Islet precursor cell (in vitro differentiated cells): ENCODE data around the gene IZUMO1.
"Not testable (repeated sequence)": the region's sequence is repeated elsewhere in the genome, so short reads cannot be mapped to it uniquely, and the experiment has no call there.

Experiments used
- DNase-seq: peaks from one replicate; pipeline ENCODE4 v3.0.0-alpha.2; 2018

Gene IZUMO1

DNA sequence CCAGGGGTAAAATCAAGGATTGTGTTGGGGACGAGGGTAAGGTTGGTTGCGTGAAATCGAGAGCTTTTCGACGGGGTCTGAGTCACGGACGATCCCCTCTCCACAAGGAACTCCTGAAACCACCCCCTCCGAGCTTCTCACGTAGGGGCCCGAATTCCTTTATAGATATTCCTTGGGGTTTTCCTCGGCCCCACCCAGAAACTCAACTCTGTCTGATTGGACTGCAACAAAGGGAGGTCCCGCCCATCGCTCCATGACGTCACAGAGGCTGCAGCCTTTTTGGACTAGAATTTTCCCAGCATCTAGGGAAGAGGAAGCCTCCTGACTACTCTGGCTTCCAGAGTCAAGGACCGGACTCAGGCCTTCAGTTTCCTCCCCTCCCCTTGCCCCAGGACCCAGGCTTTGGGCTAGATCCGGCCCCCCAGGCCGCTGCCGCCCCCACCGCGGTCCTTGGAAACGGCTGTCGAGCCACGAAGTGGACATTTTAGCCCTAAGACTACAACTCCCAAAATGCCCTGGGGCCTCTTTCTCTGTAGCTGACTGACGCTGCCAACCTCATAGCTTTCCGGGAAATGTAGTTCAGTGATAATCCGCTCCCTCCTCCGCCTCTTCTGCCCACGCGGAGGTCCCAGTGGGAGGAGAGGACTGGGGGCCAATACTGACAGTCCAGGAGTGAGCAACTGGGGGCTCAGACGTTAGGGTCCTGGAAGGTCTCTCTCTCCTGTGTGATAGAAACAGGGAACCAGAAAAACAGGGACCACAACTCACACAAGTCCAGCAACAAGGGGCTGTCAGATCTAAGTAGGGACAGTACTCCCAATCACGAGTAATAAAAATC, at the start of gene IZUMO1:
Gene IZUMO1 (minus strand): TSS at position 172 of the 838 bp plus-strand sequence. CDS start 1,050 bp downstream, outside the sequence.
- peak; percentile 93 for DNase-seq

DNA sequence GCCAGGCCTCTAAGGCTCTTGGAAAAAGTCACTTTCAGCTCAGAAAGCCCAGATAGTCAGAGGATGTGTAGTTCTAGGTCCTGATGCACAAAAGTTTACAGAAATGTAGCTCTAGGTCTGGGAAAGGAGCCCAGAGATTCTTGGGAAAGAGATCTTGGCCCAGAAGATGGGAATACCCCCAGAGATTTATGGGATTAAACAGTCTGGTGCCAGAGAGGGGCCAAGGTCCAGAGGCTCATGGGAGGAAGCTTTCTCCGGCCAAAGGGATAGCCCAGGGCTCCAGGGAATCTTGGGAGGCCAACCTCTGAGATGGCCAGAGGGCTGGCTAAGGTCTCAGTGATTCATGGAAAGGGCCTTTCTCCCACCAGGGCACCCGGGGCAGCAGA, 49.0 kb upstream of the IZUMO1 start:
- DNase-seq = no peak

DNA sequence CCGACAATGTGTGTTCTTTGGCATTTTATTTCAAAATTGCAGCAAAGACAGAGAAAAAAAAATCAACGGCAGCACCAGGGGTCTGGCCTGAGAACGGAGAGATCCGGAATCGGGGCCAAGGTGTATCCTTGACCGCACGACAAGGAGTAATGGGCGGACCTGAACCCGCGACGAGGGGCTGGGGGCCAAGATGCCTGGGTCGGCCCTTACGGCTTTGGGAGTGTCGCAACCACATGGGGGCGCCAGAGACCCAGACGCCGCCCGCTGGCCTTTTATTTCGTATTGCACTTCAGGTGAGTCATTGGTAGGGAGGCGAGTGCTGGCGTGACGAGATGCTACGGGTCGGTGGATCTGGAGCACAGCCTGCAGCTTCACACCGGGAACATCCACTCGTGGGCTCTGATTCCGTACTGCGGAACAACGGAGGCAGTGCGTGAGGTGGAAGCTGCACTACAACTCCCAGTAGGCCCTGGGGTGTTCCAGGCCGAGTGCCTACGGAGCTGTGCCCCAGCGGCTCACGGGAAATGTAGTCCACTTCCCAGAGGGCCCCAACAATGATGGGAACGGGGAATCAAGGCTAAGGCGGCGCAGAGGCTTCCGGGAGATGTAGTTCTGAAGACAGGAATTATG, 48.5 kb upstream of the IZUMO1 start:
- peak; percentile 96 for DNase-seq

DNA sequence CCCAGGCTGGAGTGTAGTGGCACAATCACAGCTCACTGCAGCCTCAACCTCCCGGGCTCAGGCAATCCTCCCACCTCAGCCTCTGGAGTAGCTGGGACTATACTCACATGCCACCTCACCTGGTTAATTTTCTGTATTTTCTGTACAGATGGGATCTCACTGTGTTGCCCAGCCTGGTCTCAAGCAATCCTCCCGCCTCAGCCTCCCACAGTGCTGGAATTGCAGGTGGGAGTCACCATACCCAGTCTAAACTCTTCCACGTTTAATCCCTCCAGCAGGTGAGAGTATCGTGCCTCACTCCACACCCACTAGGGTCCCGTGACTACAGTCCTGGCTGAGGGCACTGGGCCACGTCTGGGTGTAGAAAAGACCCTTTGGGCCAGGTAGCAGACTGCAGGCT, 47.6 kb upstream of the IZUMO1 start:
- no peak for DNase-seq

DNA sequence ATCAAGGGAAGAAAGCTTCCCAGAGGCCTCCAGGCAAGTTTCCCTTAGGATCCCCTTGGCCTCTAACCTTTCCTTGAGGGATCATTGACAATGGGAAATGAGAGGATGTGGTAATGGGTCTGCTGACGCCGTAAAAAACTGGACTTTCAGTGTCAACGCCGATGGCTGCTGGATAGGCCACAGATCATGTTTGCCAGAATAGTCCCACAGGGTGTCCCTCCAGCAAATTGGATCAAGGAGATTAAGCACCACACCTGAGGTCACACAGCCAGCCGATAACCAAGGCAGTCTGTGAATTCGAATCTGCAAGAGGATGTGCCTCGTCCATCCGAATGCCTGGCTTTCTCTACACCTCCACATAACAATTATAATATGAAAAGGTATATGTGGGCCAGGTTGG, 46.6 kb upstream of the IZUMO1 start:
- DNase-seq = no peak

DNA sequence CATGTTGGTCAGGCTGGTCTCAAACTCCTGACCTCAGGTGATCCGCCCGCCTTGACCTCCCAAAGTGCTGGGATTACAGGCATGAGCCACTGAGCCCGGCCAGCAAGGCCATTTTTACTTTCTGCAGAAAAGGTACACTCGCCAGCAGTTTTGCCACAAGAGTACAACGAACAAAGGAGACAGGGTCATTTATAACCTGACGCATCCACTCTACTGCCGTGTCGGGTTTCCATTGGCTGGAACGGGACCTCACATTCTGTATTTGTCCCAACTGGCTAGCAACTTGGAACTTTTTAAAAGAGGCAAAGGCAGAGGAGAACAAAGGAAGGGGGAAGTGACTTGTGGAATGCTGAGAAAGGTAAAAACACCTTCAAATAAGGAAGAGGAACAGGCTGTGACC, 40.6 kb upstream of the IZUMO1 start:
- not testable (repeated sequence) for DNase-seq

DNA sequence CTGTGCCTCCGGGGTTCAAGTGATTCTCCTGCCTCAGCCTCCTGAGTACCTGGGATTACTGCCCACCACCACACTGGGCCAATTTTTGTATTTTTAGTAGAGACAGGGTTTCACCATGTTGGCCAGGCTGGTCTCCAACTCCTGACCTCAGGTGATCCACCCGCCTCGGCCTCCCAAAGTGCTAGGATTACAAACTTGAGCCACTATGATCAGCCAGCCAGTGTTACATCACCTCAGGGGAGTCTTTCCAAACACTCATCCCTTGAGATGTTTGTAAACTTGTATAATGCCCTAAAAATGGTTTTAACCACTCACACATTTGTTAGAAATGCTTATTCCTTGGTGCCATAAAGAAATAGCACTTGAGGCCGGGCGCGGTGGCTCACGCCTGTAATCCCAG, 39.7 kb upstream of the IZUMO1 start:
- not testable (repeated sequence) for DNase-seq

DNA sequence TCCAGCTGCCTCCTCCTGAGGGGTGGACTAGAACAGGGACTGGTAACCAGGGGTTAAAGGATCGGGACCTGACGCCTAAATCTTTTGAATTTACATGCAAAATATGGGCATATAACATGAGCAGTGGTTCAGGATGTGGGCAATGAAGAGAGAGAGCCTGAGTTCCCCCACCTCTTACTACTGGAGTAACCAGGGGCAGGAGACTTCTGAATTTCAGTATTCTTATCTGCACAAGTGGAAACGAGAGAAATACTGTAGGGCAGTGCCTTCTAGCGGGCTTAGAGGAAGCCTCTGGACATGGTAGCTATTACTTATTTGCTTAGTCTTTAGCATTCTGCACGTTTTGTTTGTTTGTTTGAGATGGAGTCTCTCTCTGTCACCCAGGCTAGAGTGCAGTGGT, 37.8 kb upstream of the IZUMO1 start:
- no peak for DNase-seq

DNA sequence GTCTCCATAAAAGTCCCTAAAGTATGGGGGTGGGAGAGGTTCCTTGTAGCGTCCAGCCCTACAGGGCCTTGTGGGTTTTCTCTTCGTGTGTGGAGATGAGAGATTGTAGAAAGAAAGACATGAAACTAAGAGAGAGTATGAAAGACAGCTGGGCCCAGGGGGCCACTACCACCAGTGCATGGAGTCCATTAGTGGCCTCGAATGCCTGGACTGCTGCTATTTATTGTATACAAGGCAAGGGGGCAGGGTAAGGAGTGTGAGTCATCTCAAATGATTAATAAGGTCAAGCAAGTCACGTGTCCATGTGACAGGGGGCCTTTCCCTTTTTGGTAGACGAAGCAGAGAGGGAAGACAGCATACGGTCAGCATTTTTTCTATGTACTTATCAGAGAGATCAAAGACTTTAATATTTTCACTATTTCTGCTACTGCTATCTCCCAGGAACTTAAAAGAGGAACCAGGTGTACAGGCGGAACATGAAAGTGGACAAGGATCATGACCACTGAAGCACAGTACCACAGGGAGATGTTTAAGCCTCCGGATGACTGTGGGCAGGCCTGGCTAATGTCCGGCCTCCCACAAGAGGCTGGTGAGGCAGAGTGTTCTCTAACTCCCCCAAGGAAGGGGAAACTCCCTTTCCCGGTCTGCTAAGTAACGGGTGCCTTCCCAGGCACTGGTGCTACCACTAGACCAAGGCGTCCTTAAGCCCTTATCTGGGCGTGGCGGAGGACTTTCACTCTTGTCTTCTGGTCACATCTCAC, 34.1 kb upstream of the IZUMO1 start:
- no peak for DNase-seq

DNA sequence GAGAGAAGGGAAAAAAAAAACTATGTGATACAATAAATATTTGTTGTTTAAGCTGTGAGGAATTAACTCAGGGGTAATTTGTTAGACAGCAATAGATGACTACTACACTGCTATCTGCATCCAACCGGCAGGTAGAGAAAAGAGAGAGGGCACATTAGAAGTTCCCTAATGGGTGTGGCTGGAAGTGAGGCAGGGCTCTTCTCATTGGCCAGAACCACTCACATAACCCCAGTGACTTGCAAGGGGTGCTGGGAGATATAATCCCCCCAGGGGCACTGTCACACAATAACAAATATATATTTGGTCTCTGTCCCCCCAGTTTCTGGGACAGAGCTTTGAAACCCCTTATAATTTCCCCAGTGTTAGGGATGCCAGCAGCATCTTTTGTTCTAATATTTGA, 32.9 kb upstream of the IZUMO1 start:
- DNase-seq = no peak

DNA sequence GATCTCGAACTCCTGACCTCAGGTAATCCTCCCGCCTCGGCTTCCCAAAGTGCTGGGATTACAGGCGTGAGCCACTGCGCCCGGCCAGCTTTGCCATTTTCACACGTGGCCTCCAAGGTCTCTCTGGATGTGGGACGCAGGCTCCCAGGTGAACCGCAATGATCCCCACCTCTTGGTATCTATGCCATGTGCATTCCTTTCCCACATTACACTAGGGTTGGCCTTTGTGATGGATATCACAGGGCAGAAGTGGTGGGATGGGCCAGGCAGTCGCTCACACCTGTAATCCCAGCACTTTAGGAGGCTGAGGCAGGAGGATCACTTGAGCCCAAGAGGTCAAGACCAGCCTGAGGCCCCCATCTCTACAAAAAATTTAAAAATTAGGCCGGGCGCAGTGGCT, 31.0 kb upstream of the IZUMO1 start:
- no peak for DNase-seq

DNA sequence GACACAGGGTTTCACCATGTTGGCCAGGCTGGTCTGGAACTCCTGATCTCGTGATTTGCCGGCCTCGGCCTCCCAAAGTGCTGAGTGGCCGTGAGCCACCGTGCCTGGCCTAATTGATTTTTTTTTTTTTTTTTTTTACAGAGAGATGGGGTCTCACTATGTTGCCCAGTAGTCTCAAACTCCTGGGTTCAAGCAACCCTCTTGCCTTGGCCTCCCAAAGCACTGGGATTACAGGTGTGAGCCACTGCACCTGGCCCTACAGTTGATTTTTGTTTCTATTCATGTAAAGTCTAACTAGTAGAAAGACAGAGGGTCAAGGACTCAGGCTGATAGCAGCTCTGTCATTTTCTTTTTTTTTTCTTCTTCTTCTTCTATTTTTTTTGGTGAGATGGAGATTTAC, 30.4 kb upstream of the IZUMO1 start:
- no peak for DNase-seq

DNA sequence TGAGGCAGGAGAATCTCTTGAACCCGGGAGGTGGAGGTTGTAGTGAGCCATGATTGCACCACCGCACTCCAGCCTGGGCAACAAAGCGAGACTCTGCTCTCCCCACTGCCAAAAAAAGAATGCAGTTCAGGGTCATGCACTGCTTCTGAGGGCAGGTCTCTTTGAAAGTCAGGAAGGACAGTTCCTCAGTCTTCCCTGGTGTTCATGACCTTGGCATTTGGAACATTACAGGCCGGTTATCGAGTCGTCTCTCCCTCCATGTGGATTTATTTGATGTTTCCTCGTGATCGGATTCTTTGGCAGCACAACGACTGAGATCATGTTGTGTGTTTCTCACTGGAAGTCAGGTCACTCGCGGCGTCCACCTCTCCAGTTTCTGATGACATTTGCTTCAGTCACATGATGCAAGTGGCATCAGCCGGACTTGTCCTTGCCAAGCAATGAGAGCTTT, 25.8 kb upstream of the IZUMO1 start:
- DNase-seq = no peak

DNA sequence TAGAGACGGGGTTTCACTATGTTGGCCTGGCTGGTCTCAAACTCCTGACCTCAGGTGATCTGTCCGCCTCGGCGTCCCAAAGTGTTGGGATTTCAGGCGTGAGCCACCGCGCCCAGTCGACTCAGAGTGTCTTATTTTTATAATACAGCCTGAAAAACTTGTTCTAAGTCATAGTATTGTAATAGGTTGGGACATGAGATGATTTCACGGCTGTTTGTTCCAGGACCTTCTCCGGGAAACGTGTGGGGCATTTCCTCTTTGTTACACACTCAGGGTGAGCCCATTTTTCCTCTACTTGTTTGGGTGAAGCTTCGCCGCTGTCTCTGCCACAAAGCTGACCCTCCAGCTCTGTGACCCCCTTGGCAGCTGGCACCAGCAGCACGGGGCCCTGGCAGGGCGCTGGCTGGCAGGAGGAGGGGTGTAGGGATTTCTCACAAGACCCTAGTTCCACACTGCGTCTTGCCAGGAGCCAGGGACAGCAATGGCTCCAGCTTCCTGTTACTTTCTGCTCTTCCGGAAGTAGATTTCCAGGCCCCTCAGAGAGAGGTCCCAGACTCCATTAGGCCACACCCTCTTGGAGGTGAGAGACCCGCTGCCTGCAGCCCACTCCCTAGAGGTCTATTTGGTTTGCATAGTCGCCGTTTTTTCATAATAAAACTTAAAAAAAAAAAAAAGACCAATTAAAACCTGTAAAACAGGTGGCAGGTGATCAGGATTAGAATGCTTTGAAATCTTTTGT, 24.2 kb upstream of the IZUMO1 start:
- no peak for DNase-seq

DNA sequence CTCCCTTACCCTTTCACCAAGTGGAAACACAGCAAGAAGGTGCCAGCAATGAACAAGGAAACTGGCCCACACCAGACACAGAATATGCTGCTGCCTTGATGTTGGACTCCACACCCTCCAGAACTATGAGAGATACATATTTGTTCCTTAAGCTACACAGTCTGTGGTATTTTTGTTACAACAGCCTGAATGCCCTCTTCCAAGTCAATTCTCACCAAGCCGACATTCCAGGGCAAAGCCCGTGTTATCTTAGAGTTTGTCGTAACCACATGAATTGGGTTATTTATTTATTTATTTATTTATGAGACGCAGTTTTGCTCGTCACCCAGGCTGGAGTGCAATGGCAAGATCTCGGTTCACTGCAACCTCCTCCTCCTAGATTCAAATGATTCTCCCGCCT, 23.6 kb upstream of the IZUMO1 start:
- DNase-seq = no peak

DNA sequence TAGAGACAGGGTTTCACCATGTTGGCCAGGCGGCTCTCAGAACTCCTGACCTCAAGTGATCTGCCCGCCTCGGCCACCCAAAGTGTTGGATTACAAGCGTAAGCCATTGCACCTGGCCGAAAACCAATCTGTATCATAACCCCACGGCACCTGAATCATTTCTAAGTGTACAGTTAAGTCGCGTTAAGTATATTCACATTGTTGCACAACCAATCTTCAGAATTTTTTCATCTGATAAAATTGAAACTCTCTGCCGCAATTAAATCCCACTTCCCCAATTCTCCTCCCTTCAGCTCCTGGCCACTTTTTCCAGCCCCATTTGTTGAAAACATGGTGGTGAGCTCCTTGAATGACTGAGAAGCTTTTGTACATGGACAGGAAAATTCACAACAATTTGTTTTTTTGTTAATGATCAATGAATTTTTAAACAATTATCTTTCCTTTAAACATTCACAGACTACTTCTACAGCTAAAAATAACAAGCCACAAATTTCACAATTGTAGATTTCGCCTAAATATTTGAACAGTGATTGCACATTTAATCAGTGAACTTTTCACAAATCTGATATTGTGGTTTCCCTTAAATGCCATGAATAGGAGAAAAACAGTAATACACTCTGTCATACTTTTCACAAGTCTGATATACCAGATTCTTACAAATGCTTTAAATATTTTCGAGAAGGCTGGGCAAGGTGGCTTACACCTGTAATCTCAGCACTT, 22.4 kb upstream of the IZUMO1 start:
- no peak for DNase-seq

DNA sequence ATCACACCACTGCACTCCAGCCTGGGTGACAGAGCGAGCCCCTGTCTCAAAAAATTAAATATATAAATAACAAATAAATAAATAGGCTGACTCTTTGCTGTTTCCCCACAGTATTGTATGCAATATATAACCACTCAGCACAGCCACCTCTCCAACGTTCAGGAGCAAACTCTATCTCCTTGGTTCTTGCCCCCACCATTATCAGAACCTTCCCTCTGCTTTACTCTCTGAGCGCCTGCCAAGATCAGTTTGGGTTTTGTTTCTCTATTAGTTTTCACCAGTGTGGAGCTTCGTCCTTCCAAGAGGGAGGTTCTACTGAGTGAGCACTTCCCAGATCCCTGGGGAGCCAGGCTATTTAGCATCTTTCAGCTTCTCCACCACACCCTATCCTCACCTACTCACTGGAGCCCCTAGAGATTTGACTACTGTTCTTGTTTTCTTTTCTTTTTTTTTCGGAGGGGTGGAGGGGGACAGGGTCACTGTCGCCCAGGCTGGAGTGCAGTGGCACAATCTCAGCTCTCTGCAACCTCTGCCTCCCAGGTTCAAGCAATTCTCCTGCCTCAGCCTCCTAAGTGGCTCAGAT, 21.6 kb upstream of the IZUMO1 start:
- not testable (repeated sequence) for DNase-seq

DNA sequence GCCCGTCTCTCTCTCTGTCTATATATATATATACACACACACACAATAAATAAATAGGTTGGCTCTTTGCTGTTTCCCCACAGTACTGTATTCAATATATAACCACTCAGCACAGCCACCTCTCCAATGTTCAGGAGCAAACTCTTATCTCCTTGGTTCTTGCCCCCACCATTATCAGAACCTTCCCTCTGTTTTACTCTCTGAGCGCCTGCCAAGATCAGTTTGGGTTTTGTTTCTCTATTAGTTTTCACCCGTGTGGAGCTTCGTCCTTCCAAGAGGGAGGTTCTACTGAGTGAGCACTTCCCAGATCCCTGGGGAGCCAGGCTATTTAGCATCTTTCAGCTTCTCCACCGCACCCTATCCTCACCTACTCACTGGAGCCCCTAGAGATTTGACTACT, 19.1 kb upstream of the IZUMO1 start:
- DNase-seq = not testable (repeated sequence)

DNA sequence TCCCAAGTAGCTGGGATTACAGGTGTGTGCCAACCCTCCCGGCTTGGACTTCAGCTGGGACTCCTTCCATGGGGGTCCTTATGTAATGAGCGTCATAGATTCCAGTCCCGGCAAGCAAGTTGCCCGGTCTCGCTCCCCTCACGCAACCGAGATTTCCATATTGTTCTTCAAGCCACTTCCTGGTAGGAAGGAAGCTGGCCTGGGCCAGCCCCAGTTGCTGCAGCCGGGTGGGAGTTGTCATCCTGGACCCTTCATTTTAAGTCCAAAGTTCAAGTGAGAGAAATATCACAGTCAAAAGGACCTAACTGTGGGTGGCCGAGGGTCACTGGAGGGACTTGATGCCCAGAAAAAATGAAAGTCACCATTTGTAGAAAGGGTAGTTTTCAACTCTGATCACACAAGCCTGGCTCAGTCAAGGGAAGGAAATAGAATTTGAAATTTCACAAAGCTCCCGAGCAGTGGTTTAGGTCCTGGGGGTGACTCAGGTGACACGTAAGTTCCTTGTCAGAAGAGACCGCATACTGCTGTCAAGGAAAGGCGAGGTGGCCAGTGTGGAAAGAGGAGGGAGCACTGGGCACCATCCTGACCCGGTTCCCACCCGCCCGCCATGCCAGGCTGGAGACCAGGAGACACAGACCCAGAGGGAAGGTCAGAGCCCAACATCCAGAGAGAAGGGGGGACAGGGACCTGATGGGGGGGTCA, 13.9 kb upstream of the IZUMO1 start:
- DNase-seq = no peak

DNA sequence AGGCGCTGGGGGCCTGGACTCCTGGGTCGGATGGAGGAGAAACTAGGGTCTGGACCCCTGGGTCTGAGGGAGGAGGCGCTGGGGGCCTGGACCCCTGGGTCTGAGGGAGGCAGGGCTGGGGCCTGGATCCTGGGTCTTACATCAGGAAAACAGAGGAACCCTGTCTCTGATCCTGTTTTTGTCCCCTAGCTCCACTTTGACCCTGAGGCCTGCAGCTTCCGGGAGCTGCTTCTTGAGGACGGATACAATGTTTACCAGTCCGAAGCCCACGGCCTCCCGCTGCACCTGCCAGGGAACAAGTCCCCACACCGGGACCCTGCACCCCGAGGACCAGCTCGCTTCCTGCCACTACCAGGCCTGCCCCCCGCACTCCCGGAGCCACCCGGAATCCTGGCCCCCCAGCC, 11.0 kb upstream of the IZUMO1 start:
- no peak for DNase-seq

DNA sequence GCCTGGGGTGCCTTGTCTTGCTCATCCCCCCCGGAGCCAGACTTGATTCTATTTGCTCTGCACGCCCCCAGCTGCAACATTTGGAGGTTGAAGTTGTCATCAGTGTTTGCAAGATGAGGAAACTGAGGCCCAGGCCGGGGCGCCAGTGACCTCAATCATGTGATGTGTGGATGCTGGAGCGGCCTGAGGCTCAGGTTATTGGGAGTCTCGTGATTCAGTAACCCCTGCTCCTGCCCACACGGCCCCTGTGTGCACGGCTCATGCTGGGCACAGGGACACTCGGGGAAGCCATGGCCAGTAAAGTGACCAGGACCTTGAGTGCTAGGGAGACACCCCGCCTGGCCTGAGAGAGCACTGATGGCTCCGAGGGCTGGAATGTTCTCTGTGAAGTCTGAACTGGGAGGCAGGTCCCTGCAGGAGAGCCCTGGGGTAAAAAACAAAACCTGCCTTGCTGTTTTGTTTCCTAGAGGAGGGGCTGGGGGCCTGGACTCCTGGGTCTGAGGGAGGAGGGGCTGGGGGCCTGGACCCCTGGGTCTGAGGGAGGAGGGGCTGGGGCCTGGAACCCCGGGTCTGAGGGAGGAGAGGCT, 10.5 kb upstream of the IZUMO1 start:
- no peak for DNase-seq
